ENCODE measurements around the gene APOBEC3A.
"Not testable (repeated sequence)": the region's sequence is repeated elsewhere in the genome, so short reads cannot be mapped to it uniquely, and the experiment has no call there.

Gene APOBEC3A

GRCh38 chr22:38943201-38943600 lies 14.2 kb upstream of the APOBEC3A start:
- DNase-seq (ENCODE audit: low spot score) = no peak

DNA sequence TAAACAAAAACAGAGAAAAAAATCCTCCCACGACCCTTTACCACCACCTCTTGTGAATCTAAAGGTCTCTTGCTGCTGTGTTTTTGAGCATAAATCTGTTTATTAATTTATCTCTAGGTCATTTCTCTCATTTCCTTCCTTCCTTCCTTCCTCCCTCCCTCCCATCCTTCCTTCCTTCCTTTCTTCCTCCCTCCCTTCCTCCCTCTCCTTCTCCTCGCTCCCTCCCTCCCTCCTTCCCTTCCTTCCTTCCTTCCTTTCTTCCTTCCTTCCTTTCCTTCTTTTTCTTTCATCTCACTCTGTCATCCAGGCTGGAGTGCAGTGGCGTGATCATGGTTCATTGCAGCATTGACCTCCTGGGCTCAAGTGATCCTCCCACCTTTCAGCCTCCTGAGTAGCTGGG lies 13.5 kb upstream of the APOBEC3A start:
- no peak for DNase-seq (ENCODE audit: low spot score)

GRCh38 chr22:38944653-38945052 lies 12.8 kb upstream of the APOBEC3A start:
- DNase-seq (ENCODE audit: low spot score) = no peak

GRCh38 chr22:38945706-38946338 lies 11.6 kb upstream of the APOBEC3A start:
- DNase-seq (ENCODE audit: low spot score) = not testable (repeated sequence)

DNA sequence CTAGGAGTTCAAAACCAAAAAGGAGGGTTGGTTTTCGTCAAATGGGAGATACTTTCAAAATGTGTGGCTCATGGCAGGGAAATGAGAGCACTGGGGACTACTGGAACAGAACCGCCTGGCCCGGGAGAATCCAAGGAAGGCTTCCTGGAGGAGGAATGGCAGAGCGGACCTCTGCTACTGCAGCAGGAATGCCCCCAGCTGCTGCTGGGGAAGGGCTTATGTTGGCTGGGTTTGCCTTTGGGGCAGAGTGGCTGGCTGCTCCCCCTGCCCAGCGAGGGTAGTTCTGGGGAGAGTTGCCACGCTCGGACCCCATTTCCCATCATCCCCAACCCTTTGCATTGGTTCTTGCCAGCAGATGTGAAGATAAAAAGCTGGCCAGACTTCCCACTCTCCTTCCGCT lies 10.6 kb upstream of the APOBEC3A start:
- DNase-seq (ENCODE audit: low spot score) = no peak

- DNase-seq (ENCODE audit: low spot score) = no peak
Observed at GRCh38 chr22:38947321-38948140, 9.9 kb upstream of the APOBEC3A start.

DNA sequence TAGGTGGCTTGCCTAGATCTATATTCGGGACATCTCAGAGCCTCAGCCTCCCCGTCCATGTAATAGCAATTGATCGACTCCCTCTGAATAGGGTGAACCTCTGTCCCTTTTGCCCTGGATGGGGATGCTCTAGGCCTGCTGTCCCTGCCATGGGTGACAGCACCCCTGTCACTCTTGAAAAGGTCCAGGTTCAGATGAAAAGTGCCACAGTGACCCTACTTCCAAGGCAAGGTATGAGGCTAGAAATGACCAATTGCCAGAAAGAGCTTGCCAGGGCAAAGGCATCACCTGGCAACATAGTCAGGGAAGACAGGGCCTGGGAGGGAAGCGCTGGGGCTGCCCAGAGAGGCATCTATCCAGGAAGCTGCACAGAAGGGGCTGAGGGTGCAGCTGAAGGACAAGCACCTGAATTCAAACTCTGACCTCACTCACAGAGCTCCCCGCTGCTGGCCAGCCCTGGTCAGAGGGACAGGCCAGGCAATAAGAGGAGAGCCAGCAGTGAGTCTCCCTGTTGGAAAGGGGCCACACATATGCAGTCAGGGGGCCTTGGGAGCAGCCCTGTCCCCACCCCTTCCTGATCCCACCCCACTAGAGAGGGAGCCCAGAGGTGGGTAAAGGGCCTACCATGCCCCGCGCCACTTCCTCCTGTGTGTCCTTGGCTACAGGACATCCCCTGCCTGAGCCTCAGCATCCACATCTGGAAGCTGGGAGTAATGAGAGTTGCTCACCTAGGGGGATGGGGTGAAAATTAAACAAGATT lies 9.0 kb upstream of the APOBEC3A start:
- no peak for DNase-seq (ENCODE audit: low spot score)

- DNase-seq (ENCODE audit: low spot score) = no peak
Observed at GRCh38 chr22:38949889-38950405, 7.5 kb upstream of the APOBEC3A start.

DNA sequence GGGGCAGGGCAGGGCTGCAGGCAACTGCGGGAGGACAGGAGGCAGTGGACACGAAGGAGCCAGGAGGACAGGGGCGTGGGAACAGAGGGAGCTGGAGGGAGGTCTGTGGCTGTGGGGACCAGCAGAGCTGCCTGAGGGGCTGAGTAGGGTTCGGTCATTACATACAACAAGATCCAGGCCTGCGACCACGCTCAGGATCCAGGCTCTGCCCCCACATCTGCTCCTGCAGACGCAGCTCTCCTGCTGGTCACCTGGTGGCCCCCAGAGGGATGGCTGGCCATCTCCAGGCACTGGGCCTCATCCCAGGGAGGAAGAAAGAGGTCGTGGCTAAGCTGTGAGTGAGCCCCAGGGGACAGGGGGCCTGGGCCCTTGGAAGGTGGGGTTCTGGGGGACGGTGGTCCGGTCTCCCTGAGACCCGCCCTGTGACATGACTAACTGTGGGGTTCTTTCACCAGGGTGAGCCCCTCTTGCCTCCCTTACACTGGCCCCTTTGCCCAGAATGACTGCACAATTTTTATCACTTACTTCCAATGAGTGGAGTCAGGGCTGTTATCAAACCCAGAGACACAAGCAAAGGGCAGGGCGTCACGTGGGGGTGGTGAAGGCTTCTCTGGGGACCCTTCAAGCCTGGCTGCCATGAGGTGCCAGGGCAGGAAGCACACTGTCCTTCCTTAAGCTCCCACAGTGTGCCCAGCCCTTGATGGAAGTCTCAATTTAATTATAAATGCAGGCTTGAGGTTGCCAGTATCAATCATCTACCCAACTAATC lies 6.7 kb upstream of the APOBEC3A start:
- DNase-seq (ENCODE audit: low spot score) = no peak

- DNase-seq (ENCODE audit: low spot score) = no peak
Observed at GRCh38 chr22:38951734-38952133, 5.7 kb upstream of the APOBEC3A start.

GRCh38 chr22:38952281-38952993 lies 5.0 kb upstream of the APOBEC3A start:
- no peak for DNase-seq (ENCODE audit: low spot score)

- no peak for DNase-seq (ENCODE audit: low spot score)
Observed at GRCh38 chr22:38953091-38953490, 4.3 kb upstream of the APOBEC3A start.

GRCh38 chr22:38953577-38954413 lies 3.6 kb upstream of the APOBEC3A start:
- no peak for DNase-seq (ENCODE audit: low spot score)

GRCh38 chr22:38954414-38955043 lies 2.9 kb upstream of the APOBEC3A start:
- DNase-seq (ENCODE audit: low spot score) = no peak

- DNase-seq (ENCODE audit: low spot score) = no peak
Observed at GRCh38 chr22:38955250-38955905, 2.0 kb upstream of the APOBEC3A start.

GRCh38 chr22:38955926-38956325 lies 1.5 kb upstream of the APOBEC3A start:
- DNase-seq (ENCODE audit: low spot score) = no peak

- no peak for DNase-seq (ENCODE audit: low spot score)
Observed at GRCh38 chr22:38956551-38956950, 858 bp upstream of the APOBEC3A start.

GRCh38 chr22:38957808-38958650 lies 620 bp downstream of the APOBEC3A start:
- no peak for DNase-seq (ENCODE audit: low spot score)
